ENCODE results near the gene UPF1.

DNA sequence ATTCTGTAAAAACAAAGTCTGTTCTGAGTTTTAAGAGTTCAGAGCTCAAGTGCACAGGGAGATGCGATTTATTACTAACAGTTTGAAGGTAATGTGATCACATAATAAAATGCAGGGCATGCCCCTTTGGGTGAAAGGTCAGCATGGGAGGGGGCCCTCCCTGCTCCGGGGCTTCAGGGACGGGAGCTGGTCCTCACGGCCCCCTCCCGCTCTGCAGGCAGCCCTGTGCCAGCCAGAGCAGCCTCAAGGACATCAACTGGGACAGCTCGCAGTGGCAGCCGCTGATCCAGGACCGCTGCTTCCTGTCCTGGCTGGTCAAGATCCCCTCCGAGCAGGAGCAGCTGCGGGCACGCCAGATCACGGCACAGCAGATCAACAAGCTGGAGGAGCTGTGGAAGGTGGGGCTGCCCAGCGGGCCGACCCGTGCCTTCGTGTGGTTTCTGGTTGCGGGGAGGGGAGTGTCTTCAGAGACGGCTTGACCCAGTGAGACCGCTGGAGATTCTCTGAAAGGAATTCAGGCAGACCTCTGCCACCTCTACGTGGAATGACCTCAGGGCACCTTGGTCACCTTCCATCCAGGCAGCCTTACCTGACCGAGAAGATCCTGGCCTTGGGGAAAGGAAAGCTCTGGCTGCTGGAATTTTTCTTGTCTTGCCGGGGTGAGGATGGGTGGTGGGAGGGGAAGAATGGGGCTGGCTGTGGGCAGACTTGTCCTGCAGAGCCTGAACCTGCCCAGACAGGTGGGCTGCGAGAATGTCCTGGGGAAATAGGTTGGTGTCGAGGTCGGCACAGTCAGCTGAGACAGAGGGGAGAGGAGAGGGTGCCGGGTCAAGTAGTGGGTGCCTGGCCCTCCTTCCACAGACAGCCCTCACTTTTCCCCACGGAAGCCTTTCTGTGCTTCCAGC, 19.0 kb downstream of the UPF1 start:
- TF ChIP-seq, protein P1, sequence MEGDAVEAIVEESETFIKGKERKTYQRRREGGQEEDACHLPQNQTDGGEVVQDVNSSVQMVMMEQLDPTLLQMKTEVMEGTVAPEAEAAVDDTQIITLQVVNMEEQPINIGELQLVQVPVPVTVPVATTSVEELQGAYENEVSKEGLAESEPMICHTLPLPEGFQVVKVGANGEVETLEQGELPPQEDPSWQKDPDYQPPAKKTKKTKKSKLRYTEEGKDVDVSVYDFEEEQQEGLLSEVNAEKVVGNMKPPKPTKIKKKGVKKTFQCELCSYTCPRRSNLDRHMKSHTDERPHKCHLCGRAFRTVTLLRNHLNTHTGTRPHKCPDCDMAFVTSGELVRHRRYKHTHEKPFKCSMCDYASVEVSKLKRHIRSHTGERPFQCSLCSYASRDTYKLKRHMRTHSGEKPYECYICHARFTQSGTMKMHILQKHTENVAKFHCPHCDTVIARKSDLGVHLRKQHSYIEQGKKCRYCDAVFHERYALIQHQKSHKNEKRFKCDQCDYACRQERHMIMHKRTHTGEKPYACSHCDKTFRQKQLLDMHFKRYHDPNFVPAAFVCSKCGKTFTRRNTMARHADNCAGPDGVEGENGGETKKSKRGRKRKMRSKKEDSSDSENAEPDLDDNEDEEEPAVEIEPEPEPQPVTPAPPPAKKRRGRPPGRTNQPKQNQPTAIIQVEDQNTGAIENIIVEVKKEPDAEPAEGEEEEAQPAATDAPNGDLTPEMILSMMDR (IDR thresholded peaks at IDR 0.05; ENCODE audit: insufficient read depth, low read depth, low read length) = no peak
- no peak for TF ChIP-seq EZH2 (IDR thresholded peaks at IDR 0.05; ENCODE audit: insufficient read depth, low read length)

All from astrocyte (in vitro differentiated cells and primary cell).